GM12878 (cell line): Measurements from ENCODE around the gene LTBP2.

Source experiments
- EZH2 ChIP-seq: IDR thresholded peaks from 2 replicates; pipeline ENCODE4 v1.6.1; 2012; ENCODE audit warnings: low read depth, mild to moderate bottlenecking, control low read depth, inconsistent platforms, low read length, borderline replicate concordance; ENCODE audit not compliant: control insufficient read depth
- GABPA ChIP-seq: IDR thresholded peaks from 2 replicates; pipeline ENCODE4 v1.6.1; 2014; ENCODE audit warnings: antibody characterized with exemption, low read depth, mild to moderate bottlenecking, inconsistent platforms
- JUND ChIP-seq: IDR thresholded peaks from 2 replicates; pipeline ENCODE4 v1.6.1; 2012; ENCODE audit warnings: low read depth, mild to moderate bottlenecking, low read length, improper control_type of control experiment, moderate library complexity
- MEF2A ChIP-seq: IDR thresholded peaks from 2 replicates; pipeline ENCODE4 v1.6.1; 2011; ENCODE audit warnings: low read depth, mild to moderate bottlenecking, low read length, moderate library complexity; ENCODE audit not compliant: insufficient read depth
- POLR2AphosphoS5 ChIP-seq: IDR thresholded peaks from 2 replicates; pipeline ENCODE4 v1.6.1; 2011; ENCODE audit warnings: mild to moderate bottlenecking, low read length, inconsistent platforms
- USF2 ChIP-seq: IDR thresholded peaks from 2 replicates; pipeline ENCODE4 v1.6.1; 2011; ENCODE audit warnings: low read depth, low read length, improper control_type of control experiment, borderline replicate concordance
- YBX1 ChIP-seq: fragments of 450-650 bp; IDR thresholded peaks from 2 replicates; pipeline ENCODE4 v1.6.1; 2016; ENCODE audit warnings: antibody characterized with exemption
- ZNF274 ChIP-seq: IDR thresholded peaks from one replicate; pipeline ENCODE4 v1.8.0; 2011; ENCODE audit not compliant: insufficient read length, insufficient read depth
- TF ChIP-seq, protein P1 (sequence below), 3 experiments: IDR thresholded peaks in 2 of 3; conservative IDR thresholded peaks in 1 of 3; 2 replicates each; pipeline ENCODE4 v1.5.1; 2011; ENCODE audit warnings: low read depth in 3 of 3, low read length in 3 of 3, mild to moderate bottlenecking in 3 of 3, control low read depth in 2 of 3, moderate library complexity in 2 of 3, inconsistent platforms in 1 of 3, mixed read lengths in 1 of 3; ENCODE audit not compliant: control insufficient read depth in 2 of 3, insufficient read depth in 1 of 3; ENCODE audit errors: extremely low read depth in 1 of 3
- TF ChIP-seq, protein P2 (sequence below): fragments of 450-650 bp; formaldehyde crosslinking; IDR thresholded peaks from 2 replicates; pipeline ENCODE4 v1.5.0; 2022; ENCODE audit warnings: mild to moderate bottlenecking, missing genetic modification characterization

DNA sequence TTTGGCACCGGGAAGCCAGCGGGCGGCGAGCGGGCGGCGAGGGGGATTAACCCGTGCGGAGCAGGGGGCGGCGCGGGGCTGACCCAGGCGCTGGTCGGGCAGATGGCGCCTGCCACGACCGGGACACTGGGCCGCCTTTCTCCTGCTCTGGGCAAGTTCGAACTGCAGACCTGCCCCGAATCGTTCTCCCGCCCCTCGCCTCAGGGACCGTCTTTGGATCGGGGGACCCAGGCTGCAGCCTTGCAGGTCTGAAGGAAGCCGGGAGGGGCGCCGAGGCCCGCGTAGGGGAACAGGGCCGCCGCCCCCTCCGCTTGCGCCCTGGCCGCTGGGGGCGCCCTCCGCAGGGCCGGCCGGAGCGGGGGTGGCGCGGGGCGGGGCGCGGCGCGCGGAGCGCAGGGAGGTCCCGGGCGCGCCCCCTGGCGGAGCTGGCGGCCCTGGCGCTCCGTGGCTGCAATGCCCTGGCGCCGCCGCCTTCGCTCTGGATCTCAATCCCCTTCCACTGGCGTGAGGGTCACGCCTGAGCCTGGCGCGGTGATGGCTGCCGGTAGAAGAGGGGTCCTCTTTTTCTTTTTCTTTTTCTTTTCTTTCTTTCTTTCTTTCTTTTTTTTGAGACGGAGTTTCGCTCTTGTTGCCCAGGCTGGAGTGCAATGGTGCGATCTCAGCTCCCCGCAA is 449 bp upstream of the LTBP2 start:
- TF ChIP-seq POLR2AphosphoS5 (no peak), YBX1 (no peak), USF2 (no peak), JUND (no peak), EZH2 (no peak), ZNF274 (no peak), MEF2A (no peak), GABPA (no peak)
- TF ChIP-seq, protein P1, sequence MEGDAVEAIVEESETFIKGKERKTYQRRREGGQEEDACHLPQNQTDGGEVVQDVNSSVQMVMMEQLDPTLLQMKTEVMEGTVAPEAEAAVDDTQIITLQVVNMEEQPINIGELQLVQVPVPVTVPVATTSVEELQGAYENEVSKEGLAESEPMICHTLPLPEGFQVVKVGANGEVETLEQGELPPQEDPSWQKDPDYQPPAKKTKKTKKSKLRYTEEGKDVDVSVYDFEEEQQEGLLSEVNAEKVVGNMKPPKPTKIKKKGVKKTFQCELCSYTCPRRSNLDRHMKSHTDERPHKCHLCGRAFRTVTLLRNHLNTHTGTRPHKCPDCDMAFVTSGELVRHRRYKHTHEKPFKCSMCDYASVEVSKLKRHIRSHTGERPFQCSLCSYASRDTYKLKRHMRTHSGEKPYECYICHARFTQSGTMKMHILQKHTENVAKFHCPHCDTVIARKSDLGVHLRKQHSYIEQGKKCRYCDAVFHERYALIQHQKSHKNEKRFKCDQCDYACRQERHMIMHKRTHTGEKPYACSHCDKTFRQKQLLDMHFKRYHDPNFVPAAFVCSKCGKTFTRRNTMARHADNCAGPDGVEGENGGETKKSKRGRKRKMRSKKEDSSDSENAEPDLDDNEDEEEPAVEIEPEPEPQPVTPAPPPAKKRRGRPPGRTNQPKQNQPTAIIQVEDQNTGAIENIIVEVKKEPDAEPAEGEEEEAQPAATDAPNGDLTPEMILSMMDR (IDR thresholded peaks at IDR 0.05 in 2 of 3, conservative IDR thresholded peaks at IDR 0.05 in 1 of 3; ENCODE audit: control insufficient read depth in 2 of 3, extremely low read depth in 1 of 3, insufficient read depth in 1 of 3, low read depth in 3 of 3, low read length in 3 of 3): peak; percentile 59 to 65 (median 64); a peak in 5 of 6 replicates
- TF ChIP-seq, protein P2, sequence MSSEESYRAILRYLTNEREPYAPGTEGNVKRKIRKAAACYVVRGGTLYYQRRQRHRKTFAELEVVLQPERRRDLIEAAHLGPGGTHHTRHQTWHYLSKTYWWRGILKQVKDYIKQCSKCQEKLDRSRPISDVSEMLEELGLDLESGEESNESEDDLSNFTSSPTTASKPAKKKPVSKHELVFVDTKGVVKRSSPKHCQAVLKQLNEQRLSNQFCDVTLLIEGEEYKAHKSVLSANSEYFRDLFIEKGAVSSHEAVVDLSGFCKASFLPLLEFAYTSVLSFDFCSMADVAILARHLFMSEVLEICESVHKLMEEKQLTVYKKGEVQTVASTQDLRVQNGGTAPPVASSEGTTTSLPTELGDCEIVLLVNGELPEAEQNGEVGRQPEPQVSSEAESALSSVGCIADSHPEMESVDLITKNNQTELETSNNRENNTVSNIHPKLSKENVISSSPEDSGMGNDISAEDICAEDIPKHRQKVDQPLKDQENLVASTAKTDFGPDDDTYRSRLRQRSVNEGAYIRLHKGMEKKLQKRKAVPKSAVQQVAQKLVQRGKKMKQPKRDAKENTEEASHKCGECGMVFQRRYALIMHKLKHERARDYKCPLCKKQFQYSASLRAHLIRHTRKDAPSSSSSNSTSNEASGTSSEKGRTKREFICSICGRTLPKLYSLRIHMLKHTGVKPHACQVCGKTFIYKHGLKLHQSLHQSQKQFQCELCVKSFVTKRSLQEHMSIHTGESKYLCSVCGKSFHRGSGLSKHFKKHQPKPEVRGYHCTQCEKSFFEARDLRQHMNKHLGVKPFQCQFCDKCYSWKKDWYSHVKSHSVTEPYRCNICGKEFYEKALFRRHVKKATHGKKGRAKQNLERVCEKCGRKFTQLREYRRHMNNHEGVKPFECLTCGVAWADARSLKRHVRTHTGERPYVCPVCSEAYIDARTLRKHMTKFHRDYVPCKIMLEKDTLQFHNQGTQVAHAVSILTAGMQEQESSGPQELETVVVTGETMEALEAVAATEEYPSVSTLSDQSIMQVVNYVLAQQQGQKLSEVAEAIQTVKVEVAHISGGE (CRISPR knock-in tag): no peak
